IPS DF 19.7 (cell line): ENCODE data around the gene SH3BP4.

Source experiments
- DNase-seq: peaks from one replicate; pipeline ENCODE4 v3.0.0-alpha.2; 2013; ENCODE audit warnings: low read depth, low spot score

Gene SH3BP4

GRCh38 chr2:235087832-235088495, 136.1 kb downstream of the SH3BP4 start:
- DNase-seq: no peak

GRCh38 chr2:235088496-235088921, 136.7 kb downstream of the SH3BP4 start:
- DNase-seq: no peak

GRCh38 chr2:235091421-235091820, 139.6 kb downstream of the SH3BP4 start:
- DNase-seq: no peak

GRCh38 chr2:235091983-235092382, 140.2 kb downstream of the SH3BP4 start:
- no peak for DNase-seq

GRCh38 chr2:235092433-235093223, 140.8 kb downstream of the SH3BP4 start:
- no peak for DNase-seq

GRCh38 chr2:235094457-235094856, 142.6 kb downstream of the SH3BP4 start:
- DNase-seq: no peak

- no peak for DNase-seq
These were observed 143.8 kb downstream of the SH3BP4 start for GRCh38 chr2:235095569-235095968.

GRCh38 chr2:235096447-235096846, 144.6 kb downstream of the SH3BP4 start:
- no peak for DNase-seq

- no peak for DNase-seq
These were observed 145.4 kb downstream of the SH3BP4 start for GRCh38 chr2:235097196-235097595.

- no peak for DNase-seq
These were observed 146.5 kb downstream of the SH3BP4 start for GRCh38 chr2:235098269-235098668.

GRCh38 chr2:235098736-235099494, 147.1 kb downstream of the SH3BP4 start:
- no peak for DNase-seq

- no peak for DNase-seq
These were observed 151.1 kb downstream of the SH3BP4 start for GRCh38 chr2:235102896-235103295.
